Measurements from ENCODE around the gene TSEN34. TPM values are rescaled to one million over a fixed set of nuclear protein-coding genes. Genes with fewer than 3 reads are reported as not detected.
A peak's percentile ranks its signal among the peaks of the same experiment; 100 is the strongest.

Gene TSEN34
- total RNA-seq, 1 donor from 2014 or later: 52.6 TPM

GRCh38 chr19:54151362-54152035 is 39.6 kb upstream of the TSEN34 start:
- H3K9ac ChIP-seq (ENCODE audit: low read length): no peak overlapping the region
- H3K4me3 ChIP-seq (ENCODE audit: insufficient read depth, low read depth, low read length): no peak overlapping the region
- H3K36me3 Mint-ChIP-seq (ENCODE audit: low read depth, unreplicated experiment): peaks cover 21% of the 10 kb centered on the region
- no peak overlapping the region for H3K4me3 Mint-ChIP-seq (ENCODE audit: unreplicated experiment)
- no peak overlapping the region for H3K4me2 ChIP-seq (ENCODE audit: low read length)
- peaks cover 16% of the 10 kb centered on the region for H3K4me1 ChIP-seq (ENCODE audit: insufficient read depth, low read length)
- peaks cover under 1% of the 10 kb centered on the region for H3K79me2 ChIP-seq (ENCODE audit: insufficient read depth, low read length)
- no peak for FAIRE-seq
- peaks cover 75% of the 10 kb centered on the region for H4K20me1 ChIP-seq (ENCODE audit: insufficient read depth, low read length)
- H3K36me3 ChIP-seq (ENCODE audit: insufficient read depth, low read length): peaks cover 45% of the 10 kb centered on the region
- H3K27me3 ChIP-seq (ENCODE audit: insufficient read depth, low read length): no peaks in the 10 kb centered on the region
- no peak overlapping the region for H3K27ac Mint-ChIP-seq (ENCODE audit: unreplicated experiment)
- H3K27ac ChIP-seq (ENCODE audit: low read depth, low read length): no peak overlapping the region
- TF ChIP-seq EZH2 (IDR thresholded peaks at IDR 0.05; ENCODE audit: insufficient read depth, low read length) (no peak), CTCF (IDR thresholded peaks at IDR 0.05; ENCODE audit: insufficient read depth, low read depth, low read length) (no peak)
- no peak overlapping the region for H2AFZ ChIP-seq (ENCODE audit: low read depth, low read length)
- peaks cover 5% of the 10 kb centered on the region for H3K4me1 Mint-ChIP-seq (ENCODE audit: low read depth, unreplicated experiment)
- no peaks in the 10 kb centered on the region for H3K27me3 Mint-ChIP-seq (ENCODE audit: low read depth, unreplicated experiment)
- no peaks in the 10 kb centered on the region for H3K9me3 Mint-ChIP-seq (ENCODE audit: unreplicated experiment)
- DNase-seq (ENCODE audit: low read depth): no peak
- H3K9me3 ChIP-seq (ENCODE audit: insufficient read depth, low read depth, low read length): no peaks in the 10 kb centered on the region

DNA sequence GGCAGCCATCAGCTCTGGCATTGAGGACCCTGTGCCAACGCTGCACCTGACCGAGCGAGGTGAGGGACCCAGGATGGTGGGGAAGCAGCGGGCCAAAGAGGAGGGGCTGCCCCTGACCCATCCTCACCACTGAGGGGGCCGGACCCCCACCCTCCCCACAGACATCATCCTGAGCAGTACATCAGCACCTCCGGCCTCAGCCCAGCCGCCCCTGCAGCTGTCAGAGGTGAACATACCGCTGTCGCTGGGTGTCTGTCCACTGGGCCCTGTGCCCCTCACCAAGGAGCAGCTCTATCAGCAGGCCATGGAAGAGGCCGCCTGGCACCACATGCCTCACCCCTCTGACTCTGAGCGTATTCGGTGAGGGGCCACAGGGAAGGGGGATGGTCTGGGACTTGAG is 38.8 kb upstream of the TSEN34 start:
- FAIRE-seq (no peak), DNase-seq (ENCODE audit: low read depth) (no peak)
- no peak overlapping the region for H3K4me2 ChIP-seq (ENCODE audit: low read length)
- no peak overlapping the region for H3K9ac ChIP-seq (ENCODE audit: low read length)
- no peak overlapping the region for H2AFZ ChIP-seq (ENCODE audit: low read depth, low read length)
- no peak overlapping the region for H3K4me3 ChIP-seq (ENCODE audit: insufficient read depth, low read depth, low read length)
- H3K27ac ChIP-seq (ENCODE audit: low read depth, low read length): no peak overlapping the region
- no peaks in the 10 kb centered on the region for H3K9me3 Mint-ChIP-seq (ENCODE audit: unreplicated experiment)
- no peaks in the 10 kb centered on the region for H3K27me3 Mint-ChIP-seq (ENCODE audit: low read depth, unreplicated experiment)
- peaks cover 16% of the 10 kb centered on the region for H3K4me1 ChIP-seq (ENCODE audit: insufficient read depth, low read length)
- H3K36me3 Mint-ChIP-seq (ENCODE audit: low read depth, unreplicated experiment): peaks cover 18% of the 10 kb centered on the region
- peaks cover 5% of the 10 kb centered on the region for H3K4me1 Mint-ChIP-seq (ENCODE audit: low read depth, unreplicated experiment)
- no peak for TF ChIP-seq EZH2 (IDR thresholded peaks at IDR 0.05; ENCODE audit: insufficient read depth, low read length)
- TF ChIP-seq CTCF (IDR thresholded peaks at IDR 0.05; ENCODE audit: insufficient read depth, low read depth, low read length): no peak
- no peaks in the 10 kb centered on the region for H3K9me3 ChIP-seq (ENCODE audit: insufficient read depth, low read depth, low read length)
- H3K36me3 ChIP-seq (ENCODE audit: insufficient read depth, low read length): peaks cover 46% of the 10 kb centered on the region
- peaks cover 7% of the 10 kb centered on the region for H3K79me2 ChIP-seq (ENCODE audit: insufficient read depth, low read length)
- no peak overlapping the region for H3K27ac Mint-ChIP-seq (ENCODE audit: unreplicated experiment)
- no peak overlapping the region for H3K4me3 Mint-ChIP-seq (ENCODE audit: unreplicated experiment)
- peaks cover 68% of the 10 kb centered on the region for H4K20me1 ChIP-seq (ENCODE audit: insufficient read depth, low read length)
- no peaks in the 10 kb centered on the region for H3K27me3 ChIP-seq (ENCODE audit: insufficient read depth, low read length)

DNA sequence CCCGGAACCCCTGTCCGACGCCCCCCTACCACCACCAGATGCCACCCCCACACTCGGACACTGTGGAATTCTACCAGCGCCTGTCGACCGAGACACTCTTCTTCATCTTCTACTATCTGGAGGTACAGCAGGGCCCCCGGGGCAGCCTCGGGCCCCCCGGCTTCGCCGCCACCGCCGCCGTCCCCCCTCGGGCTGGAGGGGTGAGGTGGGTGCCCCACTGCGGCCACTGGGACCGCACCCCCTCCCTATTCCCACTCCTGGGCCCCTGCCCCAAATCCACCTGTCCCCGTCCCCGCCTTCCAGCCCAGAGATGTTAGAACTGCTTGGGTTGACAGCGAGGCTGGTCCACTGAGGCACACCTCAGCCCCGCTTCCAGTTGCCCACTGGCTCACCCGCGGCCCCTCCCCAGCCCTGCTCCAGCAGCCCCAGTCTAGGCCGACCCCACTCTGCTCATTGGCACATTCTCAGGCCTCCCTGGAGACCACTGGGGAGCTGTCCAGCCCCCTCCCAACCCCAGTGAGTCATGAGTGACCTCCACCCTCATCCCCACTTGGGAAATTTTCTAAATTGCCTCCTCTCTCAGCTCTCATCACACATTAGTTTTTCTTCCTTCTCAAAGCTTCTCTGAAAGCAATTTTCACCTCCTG is 38.1 kb upstream of the TSEN34 start:
- no peaks in the 10 kb centered on the region for H3K9me3 Mint-ChIP-seq (ENCODE audit: unreplicated experiment)
- Histone ChIP-seq H3K79me2 (ENCODE audit: insufficient read depth, low read length) (peaks cover 7% of the 10 kb centered on the region), H3K9ac (ENCODE audit: low read length) (no peak overlapping the region), H3K36me3 (ENCODE audit: insufficient read depth, low read length) (peaks cover 48% of the 10 kb centered on the region), H3K4me3 (ENCODE audit: insufficient read depth, low read depth, low read length) (no peak overlapping the region), H3K4me1 (ENCODE audit: insufficient read depth, low read length) (peaks cover 16% of the 10 kb centered on the region), H3K4me2 (ENCODE audit: low read length) (no peak overlapping the region), H3K9me3 (ENCODE audit: insufficient read depth, low read depth, low read length) (no peaks in the 10 kb centered on the region), H3K27ac (ENCODE audit: low read depth, low read length) (no peak overlapping the region), H3K27me3 (ENCODE audit: insufficient read depth, low read length) (no peaks in the 10 kb centered on the region), H4K20me1 (ENCODE audit: insufficient read depth, low read length) (peaks cover 62% of the 10 kb centered on the region), H2AFZ (ENCODE audit: low read depth, low read length) (no peak overlapping the region)
- DNase-seq (ENCODE audit: low read depth): no peak
- no peak overlapping the region for H3K27ac Mint-ChIP-seq (ENCODE audit: unreplicated experiment)
- H3K4me1 Mint-ChIP-seq (ENCODE audit: low read depth, unreplicated experiment): peaks cover 5% of the 10 kb centered on the region
- peaks cover 14% of the 10 kb centered on the region for H3K36me3 Mint-ChIP-seq (ENCODE audit: low read depth, unreplicated experiment)
- FAIRE-seq: no peak
- no peaks in the 10 kb centered on the region for H3K27me3 Mint-ChIP-seq (ENCODE audit: low read depth, unreplicated experiment)
- TF ChIP-seq CTCF (IDR thresholded peaks at IDR 0.05; ENCODE audit: insufficient read depth, low read depth, low read length) (no peak), EZH2 (IDR thresholded peaks at IDR 0.05; ENCODE audit: insufficient read depth, low read length) (no peak)
- H3K4me3 Mint-ChIP-seq (ENCODE audit: unreplicated experiment): peak overlapping the region; percentile 17

Data from astrocyte (in vitro differentiated cells and primary cell).